GM10248 (cell line): ENCODE results near the gene SPI1.

ENCODE experiments used
- CTCF ChIA-PET: fragments of 300-600 bp; sonication (Branson Sonifier 250); formaldehyde crosslinking; extraction: SDS; loops from one replicate; lab custom pipeline; 2021; ENCODE audit warnings: antibody characterized with exemption; lab: Yijun Ruan, JAX
- POLR2A ChIA-PET: fragments of 350-650 bp; sonication (Branson Sonifier 250); formaldehyde crosslinking; extraction: SDS; loops from one replicate; lab custom pipeline; 2020; ENCODE audit warnings: antibody characterized with exemption; lab: Yijun Ruan, JAX
- DNase-seq: peaks from one replicate; pipeline ENCODE4 v3.0.0; 2012; ENCODE audit errors: extremely low spot score
- CTCF ChIP-seq: IDR thresholded peaks from 2 replicates; pipeline ENCODE4 v1.5.1; 2012; ENCODE audit warnings: mild to moderate bottlenecking, low read depth; ENCODE audit errors: extremely low read depth, missing control alignments, control extremely low read depth

SPI1 gene

GRCh38 chr11:47358731-47359051 lies 19.7 kb downstream of the SPI1 start:
- ChIA-PET POLR2A (interaction anchor here (0.6 kb wide), 1 partner anchor 53 kb away, joined by 3 read pairs; no protein-coding TSS in a partner anchor), CTCF (interaction anchor here (1.3 to 2.8 kb wide), 2 partner anchors 9 to 14 kb away, joined by 3 to 18 read pairs; no protein-coding TSS in a partner anchor)
- no peak for TF ChIP-seq CTCF
- no peak for DNase-seq

GRCh38 chr11:47357985-47358730 lies 20.2 kb downstream of the SPI1 start:
- CTCF ChIA-PET: interaction anchor here (2.8 kb wide), 1 partner anchor 15 kb away, joined by 18 read pairs; no protein-coding TSS in a partner anchor
- POLR2A ChIA-PET: interaction anchor here (0.6 kb wide), 1 partner anchor 53 kb away, joined by 3 read pairs; no protein-coding TSS in a partner anchor
- TF ChIP-seq CTCF: no peak
- DNase-seq: no peak

GRCh38 chr11:47356998-47357329 lies 21.4 kb downstream of the SPI1 start:
- no peak for DNase-seq
- ChIA-PET POLR2A (no interaction called here), CTCF (no interaction called here)
- no peak for TF ChIP-seq CTCF

- DNase-seq: no peak
- POLR2A ChIA-PET: no interaction called here
- CTCF ChIA-PET: no interaction called here
- no peak for TF ChIP-seq CTCF
Observed at GRCh38 chr11:47356129-47356997, 22.0 kb downstream of the SPI1 start.

- TF ChIP-seq CTCF: peak; percentile 14
- ChIA-PET POLR2A (no interaction called here), CTCF (no interaction called here)
- no peak for DNase-seq
Observed at GRCh38 chr11:47355283-47356128, 22.8 kb downstream of the SPI1 start.

- DNase-seq: no peak
- POLR2A ChIA-PET: no interaction called here
- no peak for TF ChIP-seq CTCF
- CTCF ChIA-PET: no interaction called here
Observed at GRCh38 chr11:47354913-47355282, 23.4 kb downstream of the SPI1 start.
